ENCODE measurements around the gene NUDC. TPM values are rescaled to one million over a fixed set of nuclear protein-coding genes. Genes with fewer than 3 reads are reported as not detected.
"Not testable (repeated sequence)": the region's sequence is repeated elsewhere in the genome, so short reads cannot be mapped to it uniquely, and the experiment has no call there.

Gene NUDC
- total and polyA plus RNA-seq, 2 of the 13 experiments (the other 11 are each of a cell fraction or from before 2014, with no cell fraction given): 34.7 to 104 TPM

DNA sequence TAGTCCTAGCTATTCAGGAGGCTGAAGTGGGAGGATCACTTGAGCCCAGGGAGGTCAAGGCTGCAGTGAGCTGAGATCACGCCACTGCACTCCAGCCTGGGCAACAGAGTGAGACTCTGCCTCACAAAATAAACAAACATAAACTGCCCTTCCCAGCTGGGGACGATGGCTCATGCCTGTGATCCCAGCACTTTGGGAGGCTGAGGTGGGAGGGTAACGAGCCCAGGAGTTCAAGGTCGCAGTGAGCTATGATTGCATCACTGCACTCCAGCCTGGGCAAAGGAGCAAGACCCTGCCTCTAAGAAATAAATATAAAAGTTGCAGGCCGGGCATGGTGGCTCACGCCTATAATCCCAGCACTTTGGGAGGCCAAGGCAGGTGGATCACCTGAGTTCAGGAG, 39.9 kb upstream of the NUDC start (continued):
- TF ChIP-seq, protein P1, sequence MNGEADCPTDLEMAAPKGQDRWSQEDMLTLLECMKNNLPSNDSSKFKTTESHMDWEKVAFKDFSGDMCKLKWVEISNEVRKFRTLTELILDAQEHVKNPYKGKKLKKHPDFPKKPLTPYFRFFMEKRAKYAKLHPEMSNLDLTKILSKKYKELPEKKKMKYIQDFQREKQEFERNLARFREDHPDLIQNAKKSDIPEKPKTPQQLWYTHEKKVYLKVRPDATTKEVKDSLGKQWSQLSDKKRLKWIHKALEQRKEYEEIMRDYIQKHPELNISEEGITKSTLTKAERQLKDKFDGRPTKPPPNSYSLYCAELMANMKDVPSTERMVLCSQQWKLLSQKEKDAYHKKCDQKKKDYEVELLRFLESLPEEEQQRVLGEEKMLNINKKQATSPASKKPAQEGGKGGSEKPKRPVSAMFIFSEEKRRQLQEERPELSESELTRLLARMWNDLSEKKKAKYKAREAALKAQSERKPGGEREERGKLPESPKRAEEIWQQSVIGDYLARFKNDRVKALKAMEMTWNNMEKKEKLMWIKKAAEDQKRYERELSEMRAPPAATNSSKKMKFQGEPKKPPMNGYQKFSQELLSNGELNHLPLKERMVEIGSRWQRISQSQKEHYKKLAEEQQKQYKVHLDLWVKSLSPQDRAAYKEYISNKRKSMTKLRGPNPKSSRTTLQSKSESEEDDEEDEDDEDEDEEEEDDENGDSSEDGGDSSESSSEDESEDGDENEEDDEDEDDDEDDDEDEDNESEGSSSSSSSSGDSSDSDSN (CRISPR knock-in tag; IDR thresholded peaks at IDR 0.05): peak; percentile 30; the same call in 1 of the 2 replicates
- peak; percentile 73; the same call in 1 of the 2 replicates for TF ChIP-seq JUND (CRISPR knock-in tag; IDR thresholded peaks at IDR 0.05)
- peak; percentile 42; the same call in 1 of the 2 replicates for TF ChIP-seq SP4 (CRISPR knock-in tag; IDR thresholded peaks at IDR 0.05)
- TF ChIP-seq SOX6 (IDR thresholded peaks at IDR 0.05); CREM (CRISPR knock-in tag; IDR thresholded peaks at IDR 0.05); SOX13 (IDR thresholded peaks at IDR 0.05): not testable (repeated sequence)
- TF ChIP-seq SOX6 (CRISPR knock-in tag; IDR thresholded peaks at IDR 0.05): peak; percentile 84
- 0 out of 2 replicates have a peak, but pooled peaks have one; percentile 37 for TF ChIP-seq ZNF556 (CRISPR knock-in tag; IDR thresholded peaks at IDR 0.05; ENCODE audit: borderline replicate concordance)
- TF ChIP-seq JUN (CRISPR knock-in tag; IDR thresholded peaks at IDR 0.05): peak; percentile 63; the same call in 1 of the 2 replicates
- TF ChIP-seq, protein P2, sequence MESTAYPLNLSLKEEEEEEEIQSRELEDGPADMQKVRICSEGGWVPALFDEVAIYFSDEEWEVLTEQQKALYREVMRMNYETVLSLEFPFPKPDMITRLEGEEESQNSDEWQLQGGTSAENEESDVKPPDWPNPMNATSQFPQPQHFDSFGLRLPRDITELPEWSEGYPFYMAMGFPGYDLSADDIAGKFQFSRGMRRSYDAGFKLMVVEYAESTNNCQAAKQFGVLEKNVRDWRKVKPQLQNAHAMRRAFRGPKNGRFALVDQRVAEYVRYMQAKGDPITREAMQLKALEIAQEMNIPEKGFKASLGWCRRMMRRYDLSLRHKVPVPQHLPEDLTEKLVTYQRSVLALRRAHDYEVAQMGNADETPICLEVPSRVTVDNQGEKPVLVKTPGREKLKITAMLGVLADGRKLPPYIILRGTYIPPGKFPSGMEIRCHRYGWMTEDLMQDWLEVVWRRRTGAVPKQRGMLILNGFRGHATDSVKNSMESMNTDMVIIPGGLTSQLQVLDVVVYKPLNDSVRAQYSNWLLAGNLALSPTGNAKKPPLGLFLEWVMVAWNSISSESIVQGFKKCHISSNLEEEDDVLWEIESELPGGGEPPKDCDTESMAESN (CRISPR knock-in tag; conservative IDR thresholded peaks at IDR 0.05): peak; percentile 77; the same call in 1 of the 2 replicates
- TF ChIP-seq FOSL1 (CRISPR knock-in tag; IDR thresholded peaks at IDR 0.05; ENCODE audit: borderline replicate concordance): 0 out of 2 replicates have a peak, but pooled peaks have one; percentile 11
- TF ChIP-seq, protein P3, sequence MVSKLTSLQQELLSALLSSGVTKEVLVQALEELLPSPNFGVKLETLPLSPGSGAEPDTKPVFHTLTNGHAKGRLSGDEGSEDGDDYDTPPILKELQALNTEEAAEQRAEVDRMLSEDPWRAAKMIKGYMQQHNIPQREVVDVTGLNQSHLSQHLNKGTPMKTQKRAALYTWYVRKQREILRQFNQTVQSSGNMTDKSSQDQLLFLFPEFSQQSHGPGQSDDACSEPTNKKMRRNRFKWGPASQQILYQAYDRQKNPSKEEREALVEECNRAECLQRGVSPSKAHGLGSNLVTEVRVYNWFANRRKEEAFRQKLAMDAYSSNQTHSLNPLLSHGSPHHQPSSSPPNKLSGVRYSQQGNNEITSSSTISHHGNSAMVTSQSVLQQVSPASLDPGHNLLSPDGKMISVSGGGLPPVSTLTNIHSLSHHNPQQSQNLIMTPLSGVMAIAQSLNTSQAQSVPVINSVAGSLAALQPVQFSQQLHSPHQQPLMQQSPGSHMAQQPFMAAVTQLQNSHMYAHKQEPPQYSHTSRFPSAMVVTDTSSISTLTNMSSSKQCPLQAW (CRISPR knock-in tag; IDR thresholded peaks at IDR 0.05): 0 out of 2 replicates have a peak, but pooled peaks have one; percentile 23
- peak; percentile 71; the same call in 1 of the 2 replicates for TF ChIP-seq ZMYM4 (CRISPR knock-in tag; IDR thresholded peaks at IDR 0.05)
- TF ChIP-seq, protein P4, sequence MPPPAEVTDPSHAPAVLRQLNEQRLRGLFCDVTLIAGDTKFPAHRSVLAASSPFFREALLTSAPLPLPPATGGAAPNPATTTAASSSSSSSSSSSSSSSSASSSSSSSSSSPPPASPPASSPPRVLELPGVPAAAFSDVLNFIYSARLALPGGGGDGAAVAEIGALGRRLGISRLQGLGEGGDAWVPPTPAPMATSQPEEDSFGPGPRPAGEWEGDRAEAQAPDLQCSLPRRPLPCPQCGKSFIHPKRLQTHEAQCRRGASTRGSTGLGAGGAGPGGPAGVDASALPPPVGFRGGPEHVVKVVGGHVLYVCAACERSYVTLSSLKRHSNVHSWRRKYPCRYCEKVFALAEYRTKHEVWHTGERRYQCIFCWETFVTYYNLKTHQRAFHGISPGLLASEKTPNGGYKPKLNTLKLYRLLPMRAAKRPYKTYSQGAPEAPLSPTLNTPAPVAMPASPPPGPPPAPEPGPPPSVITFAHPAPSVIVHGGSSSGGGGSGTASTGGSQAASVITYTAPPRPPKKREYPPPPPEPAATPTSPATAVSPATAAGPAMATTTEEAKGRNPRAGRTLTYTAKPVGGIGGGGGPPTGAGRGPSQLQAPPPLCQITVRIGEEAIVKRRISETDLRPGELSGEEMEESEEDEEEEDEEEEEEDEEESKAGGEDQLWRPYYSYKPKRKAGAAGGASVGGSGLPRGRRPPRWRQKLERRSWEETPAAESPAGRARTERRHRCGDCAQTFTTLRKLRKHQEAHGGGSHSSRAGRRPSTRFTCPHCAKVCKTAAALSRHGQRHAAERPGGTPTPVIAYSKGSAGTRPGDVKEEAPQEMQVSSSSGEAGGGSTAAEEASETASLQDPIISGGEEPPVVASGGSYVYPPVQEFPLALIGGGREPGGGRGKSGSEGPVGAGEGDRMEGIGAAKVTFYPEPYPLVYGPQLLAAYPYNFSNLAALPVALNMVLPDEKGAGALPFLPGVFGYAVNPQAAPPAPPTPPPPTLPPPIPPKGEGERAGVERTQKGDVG (CRISPR knock-in tag; IDR thresholded peaks at IDR 0.05; ENCODE audit: borderline replicate concordance): 0 out of 2 replicates have a peak, but pooled peaks have one; percentile 30
- peak; percentile 77; the same call in 1 of the 2 replicates for TF ChIP-seq CBX5 (CRISPR knock-in tag; IDR thresholded peaks at IDR 0.05; ENCODE audit: borderline replicate concordance)
- TF ChIP-seq ZNF3 (CRISPR knock-in tag; IDR thresholded peaks at IDR 0.05): peak; percentile 86
- peak; percentile 26; the same call in 1 of the 2 replicates for TF ChIP-seq ELF3 (CRISPR knock-in tag; IDR thresholded peaks at IDR 0.05)
- 0 out of 2 replicates have a peak, but pooled peaks have one; percentile 16 for TF ChIP-seq CREM (IDR thresholded peaks at IDR 0.05)
- 0 out of 2 replicates have a peak, but pooled peaks have one; percentile 28 for TF ChIP-seq ZNF619 (CRISPR knock-in tag; IDR thresholded peaks at IDR 0.05)
- TF ChIP-seq SOX13 (CRISPR knock-in tag; conservative IDR thresholded peaks at IDR 0.05 in 1 of 2, IDR thresholded peaks at IDR 0.05 in 1 of 2): peak in 1 of 2 experiments; percentile 66; a peak in 2 of 4 replicates
- peak; percentile 93 for TF ChIP-seq ADNP (CRISPR knock-in tag; IDR thresholded peaks at IDR 0.05)

Measured in HepG2 (cell line).